RKO (cell line): ENCODE results near the gene NHSL1.
A peak's percentile ranks its signal among the peaks of the same experiment; 100 is the strongest.

ENCODE experiments used
- DNase-seq: peaks from one replicate; pipeline ENCODE4 v3.0.0-alpha.2; 2016; ENCODE audit warnings: low spot score

The NHSL1 gene

GRCh38 chr6:138499303-138500018, at the start of gene NHSL1:
TSS of gene NHSL1 (minus strand) at chr6:138499494. CDS start at chr6:138499290, 204 bp downstream.
- DNase-seq: no peak

GRCh38 chr6:138546733-138547185, 47.5 kb upstream of the NHSL1 start:
- peak; percentile 12 for DNase-seq

GRCh38 chr6:138545621-138545980, 46.3 kb upstream of the NHSL1 start:
- DNase-seq: no peak

- DNase-seq: no peak
These were observed 45.2 kb upstream of the NHSL1 start for GRCh38 chr6:138544501-138544900.

GRCh38 chr6:138543657-138544056, 44.4 kb upstream of the NHSL1 start:
- DNase-seq: no peak

GRCh38 chr6:138541823-138542481, 42.7 kb upstream of the NHSL1 start:
- DNase-seq: no peak

GRCh38 chr6:138540468-138540867, 41.2 kb upstream of the NHSL1 start:
- DNase-seq: no peak

GRCh38 chr6:138539876-138540275, 40.6 kb upstream of the NHSL1 start:
- DNase-seq: no peak

GRCh38 chr6:138538390-138539031, 39.2 kb upstream of the NHSL1 start:
- DNase-seq: no peak

- DNase-seq: no peak
These were observed 37.8 kb upstream of the NHSL1 start for GRCh38 chr6:138537106-138537505.

- DNase-seq: no peak
These were observed 36.6 kb upstream of the NHSL1 start for GRCh38 chr6:138535728-138536455.

GRCh38 chr6:138533667-138534066, 34.4 kb upstream of the NHSL1 start:
- no peak for DNase-seq

- DNase-seq: no peak
These were observed 32.1 kb upstream of the NHSL1 start for GRCh38 chr6:138531387-138531786.

GRCh38 chr6:138529478-138529877, 30.2 kb upstream of the NHSL1 start:
- DNase-seq: no peak

- DNase-seq: no peak
These were observed 29.7 kb upstream of the NHSL1 start for GRCh38 chr6:138528956-138529355.

GRCh38 chr6:138528137-138528536, 28.8 kb upstream of the NHSL1 start:
- DNase-seq: no peak

GRCh38 chr6:138527411-138528088, 28.3 kb upstream of the NHSL1 start:
- no peak for DNase-seq

GRCh38 chr6:138526822-138527235, 27.5 kb upstream of the NHSL1 start:
- DNase-seq: no peak

GRCh38 chr6:138525355-138525754, 26.1 kb upstream of the NHSL1 start:
- no peak for DNase-seq

- no peak for DNase-seq
These were observed 25.2 kb upstream of the NHSL1 start for GRCh38 chr6:138524526-138524925.

GRCh38 chr6:138523347-138524210, 24.3 kb upstream of the NHSL1 start:
- DNase-seq: no peak
